ENCODE data around the gene SNAI3. TPM values are rescaled to one million over a fixed set of nuclear protein-coding genes. Genes with fewer than 3 reads are reported as not detected.

The SNAI3 gene
- total and polyA plus RNA-seq, 9 of the 15 experiments (the other 6 are each of a cell fraction or from before 2014, with no cell fraction given): 0.04 to 4.1 (median 0.80) TPM; not detected in 1

DNA sequence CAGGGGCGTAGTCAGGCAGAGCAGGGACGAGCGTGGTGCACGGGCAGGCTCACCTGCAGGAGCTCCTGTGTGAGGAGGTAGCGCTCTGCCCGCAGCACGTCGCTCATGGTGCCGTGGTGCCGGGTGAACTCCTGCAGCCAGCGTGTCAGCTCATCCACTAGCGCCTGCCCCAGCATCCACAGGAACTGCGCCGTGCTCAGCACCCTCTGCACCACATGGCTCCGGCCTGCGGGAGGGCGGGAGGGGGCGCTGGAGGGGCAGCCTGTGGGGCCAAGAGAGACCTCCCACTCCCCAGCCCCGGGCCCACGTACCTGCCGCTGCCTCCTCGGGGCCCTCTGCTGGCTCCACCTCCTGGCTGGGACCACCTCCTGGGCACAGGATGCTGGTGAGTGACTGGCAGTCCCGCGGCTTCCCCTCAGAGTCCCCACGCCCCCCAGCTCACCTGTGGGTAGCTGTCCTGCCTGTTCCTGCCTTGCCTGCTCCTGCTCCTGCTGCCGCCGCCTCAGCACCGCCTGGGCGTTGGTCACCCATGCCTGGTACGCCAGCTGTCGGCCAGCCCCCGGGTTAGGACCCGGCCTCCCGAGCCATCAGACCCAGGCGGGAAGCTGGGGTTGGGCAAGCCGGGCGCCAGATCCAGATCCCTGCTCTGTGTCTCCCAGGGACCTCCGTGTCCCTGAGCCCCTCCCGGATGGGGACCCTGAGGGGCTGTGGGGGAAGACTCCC lies 36.6 kb upstream of the SNAI3 start:
- no peaks in the 10 kb centered on the region for H3K9me1 ChIP-seq (ENCODE audit: control insufficient read depth, insufficient read depth, low read length)
- in situ Hi-C loops (cut with MboI): no loop called here
- no peak overlapping the region for H3K4me3 ChIP-seq
- no peaks in the 10 kb centered on the region for H3K9me3 ChIP-seq (replicated peaks; ENCODE audit: control insufficient read depth, insufficient read depth, low read depth, low read length)
- BruUV-seq (replicated peaks): no TSS peak
- peaks cover 0 to 59% of the 10 kb centered on the region in 2 experiments; a peak in 1 of 5 replicates for H3K4me1 ChIP-seq (replicated peaks in 1 of 2; ENCODE audit: control insufficient read depth in 2 of 2, insufficient read depth in 2 of 2, low read length in 2 of 2)
- H3K79me2 ChIP-seq (ENCODE audit: control insufficient read depth, insufficient read depth, low read length): no peaks in the 10 kb centered on the region
- WGBS (ENCODE audit: insufficient coverage, low coverage, missing lambda C conversion rate): 96% methylated on average over 31 of the region's 39 CpGs
- H3K27ac ChIP-seq (ENCODE audit: extremely low read depth, low read depth, low read length): no peak overlapping the region
- DNase-seq (ENCODE audit: extremely low read depth in 1 of 4, low spot score in 3 of 4) (no peak), ATAC-seq (no peak), FAIRE-seq (no peak)
- intact Hi-C loops (cut with micrococcal nuclease): no loop called here
- no peaks in the 10 kb centered on the region for H3K27me3 ChIP-seq (ENCODE audit: control insufficient read depth in 2 of 2, insufficient read depth in 2 of 2, low read length in 2 of 2)
- H3K9ac ChIP-seq (ENCODE audit: insufficient read depth in 1 of 2, low read depth in 2 of 2, low read length in 2 of 2): no peak overlapping the region
- H3K36me3 ChIP-seq (ENCODE audit: control insufficient read depth, insufficient read depth, low read length): peaks cover 100% of the 10 kb centered on the region; the same call in 2 of the 3 replicates
- ChIA-PET CTCF (ENCODE audit: low intra/inter-chr PET ratio) (no interaction called here), POLR2A (interaction anchor here (0.8 to 1.4 kb wide), 2 partner anchors 11 to 14 kb away, joined by 3 to 6 read pairs; no protein-coding TSS in a partner anchor)
- H3K4me2 ChIP-seq (ENCODE audit: insufficient read depth, low read length): no peak overlapping the region
- no peak overlapping the region for H2AFZ ChIP-seq (ENCODE audit: low read depth, low read length)
- H4K20me1 ChIP-seq (replicated peaks; ENCODE audit: control insufficient read depth, insufficient read depth, low read length): no peaks in the 10 kb centered on the region; the same call in 1 of the 2 replicates
- TF ChIP-seq, protein P1, sequence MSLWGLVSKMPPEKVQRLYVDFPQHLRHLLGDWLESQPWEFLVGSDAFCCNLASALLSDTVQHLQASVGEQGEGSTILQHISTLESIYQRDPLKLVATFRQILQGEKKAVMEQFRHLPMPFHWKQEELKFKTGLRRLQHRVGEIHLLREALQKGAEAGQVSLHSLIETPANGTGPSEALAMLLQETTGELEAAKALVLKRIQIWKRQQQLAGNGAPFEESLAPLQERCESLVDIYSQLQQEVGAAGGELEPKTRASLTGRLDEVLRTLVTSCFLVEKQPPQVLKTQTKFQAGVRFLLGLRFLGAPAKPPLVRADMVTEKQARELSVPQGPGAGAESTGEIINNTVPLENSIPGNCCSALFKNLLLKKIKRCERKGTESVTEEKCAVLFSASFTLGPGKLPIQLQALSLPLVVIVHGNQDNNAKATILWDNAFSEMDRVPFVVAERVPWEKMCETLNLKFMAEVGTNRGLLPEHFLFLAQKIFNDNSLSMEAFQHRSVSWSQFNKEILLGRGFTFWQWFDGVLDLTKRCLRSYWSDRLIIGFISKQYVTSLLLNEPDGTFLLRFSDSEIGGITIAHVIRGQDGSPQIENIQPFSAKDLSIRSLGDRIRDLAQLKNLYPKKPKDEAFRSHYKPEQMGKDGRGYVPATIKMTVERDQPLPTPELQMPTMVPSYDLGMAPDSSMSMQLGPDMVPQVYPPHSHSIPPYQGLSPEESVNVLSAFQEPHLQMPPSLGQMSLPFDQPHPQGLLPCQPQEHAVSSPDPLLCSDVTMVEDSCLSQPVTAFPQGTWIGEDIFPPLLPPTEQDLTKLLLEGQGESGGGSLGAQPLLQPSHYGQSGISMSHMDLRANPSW (CRISPR knock-in tag; IDR thresholded peaks at IDR 0.05): no peak
- TF ChIP-seq NR3C1 (CRISPR knock-in tag; IDR thresholded peaks at IDR 0.05): no peak
- TF ChIP-seq MCM3 (IDR thresholded peaks at IDR 0.05): no peak
- TF ChIP-seq, protein P2, sequence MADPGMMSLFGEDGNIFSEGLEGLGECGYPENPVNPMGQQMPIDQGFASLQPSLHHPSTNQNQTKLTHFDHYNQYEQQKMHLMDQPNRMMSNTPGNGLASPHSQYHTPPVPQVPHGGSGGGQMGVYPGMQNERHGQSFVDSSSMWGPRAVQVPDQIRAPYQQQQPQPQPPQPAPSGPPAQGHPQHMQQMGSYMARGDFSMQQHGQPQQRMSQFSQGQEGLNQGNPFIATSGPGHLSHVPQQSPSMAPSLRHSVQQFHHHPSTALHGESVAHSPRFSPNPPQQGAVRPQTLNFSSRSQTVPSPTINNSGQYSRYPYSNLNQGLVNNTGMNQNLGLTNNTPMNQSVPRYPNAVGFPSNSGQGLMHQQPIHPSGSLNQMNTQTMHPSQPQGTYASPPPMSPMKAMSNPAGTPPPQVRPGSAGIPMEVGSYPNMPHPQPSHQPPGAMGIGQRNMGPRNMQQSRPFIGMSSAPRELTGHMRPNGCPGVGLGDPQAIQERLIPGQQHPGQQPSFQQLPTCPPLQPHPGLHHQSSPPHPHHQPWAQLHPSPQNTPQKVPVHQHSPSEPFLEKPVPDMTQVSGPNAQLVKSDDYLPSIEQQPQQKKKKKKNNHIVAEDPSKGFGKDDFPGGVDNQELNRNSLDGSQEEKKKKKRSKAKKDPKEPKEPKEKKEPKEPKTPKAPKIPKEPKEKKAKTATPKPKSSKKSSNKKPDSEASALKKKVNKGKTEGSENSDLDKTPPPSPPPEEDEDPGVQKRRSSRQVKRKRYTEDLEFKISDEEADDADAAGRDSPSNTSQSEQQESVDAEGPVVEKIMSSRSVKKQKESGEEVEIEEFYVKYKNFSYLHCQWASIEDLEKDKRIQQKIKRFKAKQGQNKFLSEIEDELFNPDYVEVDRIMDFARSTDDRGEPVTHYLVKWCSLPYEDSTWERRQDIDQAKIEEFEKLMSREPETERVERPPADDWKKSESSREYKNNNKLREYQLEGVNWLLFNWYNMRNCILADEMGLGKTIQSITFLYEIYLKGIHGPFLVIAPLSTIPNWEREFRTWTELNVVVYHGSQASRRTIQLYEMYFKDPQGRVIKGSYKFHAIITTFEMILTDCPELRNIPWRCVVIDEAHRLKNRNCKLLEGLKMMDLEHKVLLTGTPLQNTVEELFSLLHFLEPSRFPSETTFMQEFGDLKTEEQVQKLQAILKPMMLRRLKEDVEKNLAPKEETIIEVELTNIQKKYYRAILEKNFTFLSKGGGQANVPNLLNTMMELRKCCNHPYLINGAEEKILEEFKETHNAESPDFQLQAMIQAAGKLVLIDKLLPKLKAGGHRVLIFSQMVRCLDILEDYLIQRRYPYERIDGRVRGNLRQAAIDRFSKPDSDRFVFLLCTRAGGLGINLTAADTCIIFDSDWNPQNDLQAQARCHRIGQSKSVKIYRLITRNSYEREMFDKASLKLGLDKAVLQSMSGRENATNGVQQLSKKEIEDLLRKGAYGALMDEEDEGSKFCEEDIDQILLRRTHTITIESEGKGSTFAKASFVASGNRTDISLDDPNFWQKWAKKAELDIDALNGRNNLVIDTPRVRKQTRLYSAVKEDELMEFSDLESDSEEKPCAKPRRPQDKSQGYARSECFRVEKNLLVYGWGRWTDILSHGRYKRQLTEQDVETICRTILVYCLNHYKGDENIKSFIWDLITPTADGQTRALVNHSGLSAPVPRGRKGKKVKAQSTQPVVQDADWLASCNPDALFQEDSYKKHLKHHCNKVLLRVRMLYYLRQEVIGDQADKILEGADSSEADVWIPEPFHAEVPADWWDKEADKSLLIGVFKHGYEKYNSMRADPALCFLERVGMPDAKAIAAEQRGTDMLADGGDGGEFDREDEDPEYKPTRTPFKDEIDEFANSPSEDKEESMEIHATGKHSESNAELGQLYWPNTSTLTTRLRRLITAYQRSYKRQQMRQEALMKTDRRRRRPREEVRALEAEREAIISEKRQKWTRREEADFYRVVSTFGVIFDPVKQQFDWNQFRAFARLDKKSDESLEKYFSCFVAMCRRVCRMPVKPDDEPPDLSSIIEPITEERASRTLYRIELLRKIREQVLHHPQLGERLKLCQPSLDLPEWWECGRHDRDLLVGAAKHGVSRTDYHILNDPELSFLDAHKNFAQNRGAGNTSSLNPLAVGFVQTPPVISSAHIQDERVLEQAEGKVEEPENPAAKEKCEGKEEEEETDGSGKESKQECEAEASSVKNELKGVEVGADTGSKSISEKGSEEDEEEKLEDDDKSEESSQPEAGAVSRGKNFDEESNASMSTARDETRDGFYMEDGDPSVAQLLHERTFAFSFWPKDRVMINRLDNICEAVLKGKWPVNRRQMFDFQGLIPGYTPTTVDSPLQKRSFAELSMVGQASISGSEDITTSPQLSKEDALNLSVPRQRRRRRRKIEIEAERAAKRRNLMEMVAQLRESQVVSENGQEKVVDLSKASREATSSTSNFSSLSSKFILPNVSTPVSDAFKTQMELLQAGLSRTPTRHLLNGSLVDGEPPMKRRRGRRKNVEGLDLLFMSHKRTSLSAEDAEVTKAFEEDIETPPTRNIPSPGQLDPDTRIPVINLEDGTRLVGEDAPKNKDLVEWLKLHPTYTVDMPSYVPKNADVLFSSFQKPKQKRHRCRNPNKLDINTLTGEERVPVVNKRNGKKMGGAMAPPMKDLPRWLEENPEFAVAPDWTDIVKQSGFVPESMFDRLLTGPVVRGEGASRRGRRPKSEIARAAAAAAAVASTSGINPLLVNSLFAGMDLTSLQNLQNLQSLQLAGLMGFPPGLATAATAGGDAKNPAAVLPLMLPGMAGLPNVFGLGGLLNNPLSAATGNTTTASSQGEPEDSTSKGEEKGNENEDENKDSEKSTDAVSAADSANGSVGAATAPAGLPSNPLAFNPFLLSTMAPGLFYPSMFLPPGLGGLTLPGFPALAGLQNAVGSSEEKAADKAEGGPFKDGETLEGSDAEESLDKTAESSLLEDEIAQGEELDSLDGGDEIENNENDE (IDR thresholded peaks at IDR 0.05; ENCODE audit: low read depth, low read length): peak; percentile 27
- TF ChIP-seq TBL1XR1 (IDR thresholded peaks at IDR 0.05; ENCODE audit: low read length in 2 of 2): no peak
- TF ChIP-seq ZBED1 (IDR thresholded peaks at IDR 0.05): no peak

Data from K562 (cell line).